ENCODE data around the gene ARPC5. TPM values are rescaled to one million over a fixed set of nuclear protein-coding genes. Genes with fewer than 3 reads are reported as not detected.
A peak's percentile ranks its signal among the peaks of the same experiment; 100 is the strongest.

The ARPC5 gene
- total and polyA plus RNA-seq, 9 of the 15 experiments (the other 6 are each of a cell fraction or from before 2014, with no cell fraction given), result 71.8 to 150 (median 91.6) TPM

DNA sequence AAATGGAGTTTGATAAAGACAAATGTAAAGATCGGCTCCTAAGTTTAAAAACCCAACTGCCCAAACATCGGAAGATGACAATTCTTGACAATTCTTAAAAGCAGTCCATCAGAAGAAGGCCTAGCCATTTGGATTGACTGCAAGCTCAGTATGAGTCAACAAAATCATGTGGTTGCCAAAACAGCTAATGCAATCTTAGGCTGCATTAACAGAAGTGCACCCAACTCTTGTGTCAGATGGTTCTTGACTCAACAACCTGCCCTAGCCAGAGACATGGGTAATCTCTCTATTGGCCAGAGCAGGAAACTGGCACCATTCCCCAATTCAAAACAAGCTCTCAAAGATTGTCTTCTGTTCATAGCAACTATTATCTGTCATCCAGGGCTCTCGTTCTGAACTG lies 35.4 kb downstream of the ARPC5 start (continued):
- TF ChIP-seq, protein P1, sequence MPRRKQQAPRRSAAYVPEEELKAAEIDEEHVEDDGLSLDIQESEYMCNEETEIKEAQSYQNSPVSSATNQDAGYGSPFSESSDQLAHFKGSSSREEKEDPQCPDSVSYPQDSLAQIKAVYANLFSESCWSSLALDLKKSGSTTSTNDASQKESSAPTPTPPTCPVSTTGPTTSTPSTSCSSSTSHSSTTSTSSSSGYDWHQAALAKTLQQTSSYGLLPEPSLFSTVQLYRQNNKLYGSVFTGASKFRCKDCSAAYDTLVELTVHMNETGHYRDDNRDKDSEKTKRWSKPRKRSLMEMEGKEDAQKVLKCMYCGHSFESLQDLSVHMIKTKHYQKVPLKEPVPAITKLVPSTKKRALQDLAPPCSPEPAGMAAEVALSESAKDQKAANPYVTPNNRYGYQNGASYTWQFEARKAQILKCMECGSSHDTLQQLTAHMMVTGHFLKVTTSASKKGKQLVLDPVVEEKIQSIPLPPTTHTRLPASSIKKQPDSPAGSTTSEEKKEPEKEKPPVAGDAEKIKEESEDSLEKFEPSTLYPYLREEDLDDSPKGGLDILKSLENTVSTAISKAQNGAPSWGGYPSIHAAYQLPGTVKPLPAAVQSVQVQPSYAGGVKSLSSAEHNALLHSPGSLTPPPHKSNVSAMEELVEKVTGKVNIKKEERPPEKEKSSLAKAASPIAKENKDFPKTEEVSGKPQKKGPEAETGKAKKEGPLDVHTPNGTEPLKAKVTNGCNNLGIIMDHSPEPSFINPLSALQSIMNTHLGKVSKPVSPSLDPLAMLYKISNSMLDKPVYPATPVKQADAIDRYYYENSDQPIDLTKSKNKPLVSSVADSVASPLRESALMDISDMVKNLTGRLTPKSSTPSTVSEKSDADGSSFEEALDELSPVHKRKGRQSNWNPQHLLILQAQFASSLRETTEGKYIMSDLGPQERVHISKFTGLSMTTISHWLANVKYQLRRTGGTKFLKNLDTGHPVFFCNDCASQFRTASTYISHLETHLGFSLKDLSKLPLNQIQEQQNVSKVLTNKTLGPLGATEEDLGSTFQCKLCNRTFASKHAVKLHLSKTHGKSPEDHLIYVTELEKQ (CRISPR knock-in tag; IDR thresholded peaks at IDR 0.05), result no peak
- TF ChIP-seq KAT7 (CRISPR knock-in tag; IDR thresholded peaks at IDR 0.05; ENCODE audit: borderline replicate concordance) (no peak), ZNF324 (CRISPR knock-in tag; IDR thresholded peaks at IDR 0.05) (no peak), CXXC5 (CRISPR knock-in tag; IDR thresholded peaks at IDR 0.05) (no peak), CSDE1 (IDR thresholded peaks at IDR 0.05) (no peak), ZKSCAN1 (IDR thresholded peaks at IDR 0.05; ENCODE audit: low read depth, low read length) (no peak), ESRRB (CRISPR knock-in tag; IDR thresholded peaks at IDR 0.05; ENCODE audit: borderline replicate concordance) (no peak), PHF21A (IDR thresholded peaks at IDR 0.05; ENCODE audit: borderline replicate concordance, low read depth) (no peak), EHMT2 (IDR thresholded peaks at IDR 0.05) (peak; percentile 67; the same call in 1 of the 2 replicates), YBX1 (IDR thresholded peaks at IDR 0.05) (no peak), SP1 (CRISPR knock-in tag; IDR thresholded peaks at IDR 0.05) (no peak), EWSR1 (IDR thresholded peaks at IDR 0.05; ENCODE audit: borderline replicate concordance, low read depth, partially characterized antibody) (no peak), UBTF (IDR thresholded peaks at IDR 0.05; ENCODE audit: borderline replicate concordance in 1 of 2, low read depth in 2 of 2, low read length in 2 of 2) (no peak), ZNF263 (CRISPR knock-in tag; IDR thresholded peaks at IDR 0.05; ENCODE audit: borderline replicate concordance) (no peak), ZNF175 (CRISPR knock-in tag; IDR thresholded peaks at IDR 0.05; ENCODE audit: low read depth) (peak; percentile 72; the same call in 1 of the 2 replicates), KDM2B (CRISPR knock-in tag; IDR thresholded peaks at IDR 0.05) (no peak), XRCC3 (IDR thresholded peaks at IDR 0.05) (no peak), ZSCAN29 (IDR thresholded peaks at IDR 0.05) (no peak), C11orf30 (IDR thresholded peaks at IDR 0.05; ENCODE audit: low read depth) (peak; percentile 43), E2F4 (CRISPR knock-in tag; IDR thresholded peaks at IDR 0.05; ENCODE audit: low read depth) (no peak), EP400 (IDR thresholded peaks at IDR 0.05) (no peak)
- TF ChIP-seq, protein P2, sequence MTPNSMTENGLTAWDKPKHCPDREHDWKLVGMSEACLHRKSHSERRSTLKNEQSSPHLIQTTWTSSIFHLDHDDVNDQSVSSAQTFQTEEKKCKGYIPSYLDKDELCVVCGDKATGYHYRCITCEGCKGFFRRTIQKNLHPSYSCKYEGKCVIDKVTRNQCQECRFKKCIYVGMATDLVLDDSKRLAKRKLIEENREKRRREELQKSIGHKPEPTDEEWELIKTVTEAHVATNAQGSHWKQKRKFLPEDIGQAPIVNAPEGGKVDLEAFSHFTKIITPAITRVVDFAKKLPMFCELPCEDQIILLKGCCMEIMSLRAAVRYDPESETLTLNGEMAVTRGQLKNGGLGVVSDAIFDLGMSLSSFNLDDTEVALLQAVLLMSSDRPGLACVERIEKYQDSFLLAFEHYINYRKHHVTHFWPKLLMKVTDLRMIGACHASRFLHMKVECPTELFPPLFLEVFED (CRISPR knock-in tag; conservative IDR thresholded peaks at IDR 0.05), result no peak

Measured in K562 (cell line).